Measurements from ENCODE around the gene DCC.

DNA sequence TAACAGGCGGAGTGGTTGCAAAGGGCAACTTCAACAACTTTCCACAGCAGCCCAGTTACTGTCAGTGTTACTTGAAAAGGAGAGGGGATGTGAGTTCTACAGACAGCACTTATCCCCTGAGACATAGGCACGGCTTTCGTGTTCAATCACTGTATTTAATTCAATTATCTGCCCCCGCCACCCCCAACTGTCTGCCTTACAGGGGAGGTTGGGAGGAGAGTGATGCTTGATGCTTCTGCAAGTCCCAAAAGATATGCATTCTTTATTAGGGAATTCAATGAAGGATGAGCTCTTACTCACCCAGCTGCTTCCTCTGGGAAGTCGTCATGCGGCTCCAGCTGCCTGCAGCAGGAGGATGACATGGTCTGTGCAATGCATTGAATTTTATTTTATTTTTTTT lies 639.9 kb downstream of the DCC start:
- TF ChIP-seq GATA2 (IDR thresholded peaks at IDR 0.05; ENCODE audit: low read depth, low read length) (no peak), GATA3 (IDR thresholded peaks at IDR 0.05; ENCODE audit: low read depth, low read length) (no peak)
